GM23338 (cell line): Measurements from ENCODE around the gene RPS19.

Source experiments
- EZH2 ChIP-seq: fragments of 200-600 bp; sonication (generic); IDR thresholded peaks from one replicate; pipeline ENCODE4 v1.8.0; 2017; ENCODE audit warnings: antibody characterized with exemption, mild to moderate bottlenecking, low read depth; ENCODE audit not compliant: unreplicated experiment
- EZH2phosphoT487 ChIP-seq: fragments of 200-600 bp; sonication (generic); IDR thresholded peaks from one replicate; pipeline ENCODE4 v1.8.1; 2018; ENCODE audit warnings: antibody characterized with exemption; ENCODE audit not compliant: unreplicated experiment
- JUNB ChIP-seq: IDR thresholded peaks from one replicate; pipeline ENCODE4 v1.6.1; 2016; ENCODE audit warnings: antibody characterized with exemption; ENCODE audit not compliant: unreplicated experiment
- POLR2AphosphoS5 ChIP-seq: IDR thresholded peaks from 2 replicates; pipeline ENCODE4 v1.6.1; 2016; ENCODE audit warnings: antibody characterized with exemption, low read depth
- STAT1 ChIP-seq: IDR thresholded peaks from one replicate; pipeline ENCODE4 v1.6.1; 2016; ENCODE audit warnings: antibody characterized with exemption; ENCODE audit not compliant: unreplicated experiment
- TF ChIP-seq, protein P1 (sequence below), 2 experiments: fragments of 200-600 bp in 1 of 2; sonication (generic) in 1 of 2; conservative IDR thresholded peaks; 2 replicates each; pipeline versions ENCODE4 v1.5.1 to v1.6.1; 2016 to 2017; ENCODE audit warnings: antibody characterized with exemption in 2 of 2, low read depth in 2 of 2, mild to moderate bottlenecking in 2 of 2, moderate library complexity in 1 of 2
- TF ChIP-seq, protein P2 (sequence below): IDR thresholded peaks from one replicate; pipeline ENCODE4 v1.6.1; 2018; ENCODE audit warnings: antibody characterized with exemption; ENCODE audit not compliant: unreplicated experiment

DNA sequence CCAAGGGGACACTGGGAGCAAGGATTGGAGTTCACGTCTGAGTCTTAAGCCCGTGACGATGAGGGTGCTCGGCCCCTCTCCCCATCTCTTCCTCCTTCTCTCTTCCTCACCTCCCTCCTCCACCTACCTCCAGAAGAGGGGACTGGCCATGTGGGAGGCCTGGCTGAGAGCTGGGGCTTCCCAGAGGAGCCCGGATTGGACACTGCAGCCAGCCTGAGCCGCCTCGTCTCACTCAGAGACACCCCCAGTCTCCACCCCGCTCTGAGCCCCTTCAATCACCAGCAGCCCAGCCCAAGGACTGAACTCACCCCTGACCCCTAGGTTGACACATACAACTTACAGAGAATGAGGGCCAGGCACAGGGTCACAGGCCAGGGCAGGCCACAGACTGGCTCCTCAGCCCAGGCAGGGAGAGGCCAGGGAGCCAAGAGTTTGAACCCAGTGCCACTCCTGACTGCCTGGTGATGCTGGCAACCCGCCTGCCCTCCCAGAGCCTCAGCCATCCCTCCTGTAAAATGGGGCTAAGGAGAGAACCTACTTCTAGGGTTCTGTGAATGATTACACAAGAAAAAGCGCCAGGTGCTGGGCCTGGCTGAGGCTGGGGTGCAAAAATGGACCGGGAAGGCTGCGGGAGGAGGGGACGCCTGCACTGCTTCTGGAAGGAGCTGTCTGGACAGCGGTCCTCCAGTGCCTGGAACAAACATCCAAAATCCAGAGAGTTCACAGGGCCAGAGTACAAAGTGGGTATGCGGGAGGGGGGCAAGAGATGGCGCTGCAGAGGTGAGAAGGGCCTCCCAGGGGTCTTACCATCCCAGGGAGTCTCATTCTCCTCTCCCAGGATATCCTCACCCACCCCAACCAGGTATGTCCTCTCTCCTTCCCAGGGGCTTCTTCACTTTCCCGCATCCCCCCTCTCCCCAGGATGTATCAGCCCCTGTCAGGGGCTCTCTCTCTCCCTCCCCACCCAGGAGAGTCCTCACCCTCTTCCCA lies 18.2 kb downstream of the RPS19 start:
- TF ChIP-seq, protein P1, sequence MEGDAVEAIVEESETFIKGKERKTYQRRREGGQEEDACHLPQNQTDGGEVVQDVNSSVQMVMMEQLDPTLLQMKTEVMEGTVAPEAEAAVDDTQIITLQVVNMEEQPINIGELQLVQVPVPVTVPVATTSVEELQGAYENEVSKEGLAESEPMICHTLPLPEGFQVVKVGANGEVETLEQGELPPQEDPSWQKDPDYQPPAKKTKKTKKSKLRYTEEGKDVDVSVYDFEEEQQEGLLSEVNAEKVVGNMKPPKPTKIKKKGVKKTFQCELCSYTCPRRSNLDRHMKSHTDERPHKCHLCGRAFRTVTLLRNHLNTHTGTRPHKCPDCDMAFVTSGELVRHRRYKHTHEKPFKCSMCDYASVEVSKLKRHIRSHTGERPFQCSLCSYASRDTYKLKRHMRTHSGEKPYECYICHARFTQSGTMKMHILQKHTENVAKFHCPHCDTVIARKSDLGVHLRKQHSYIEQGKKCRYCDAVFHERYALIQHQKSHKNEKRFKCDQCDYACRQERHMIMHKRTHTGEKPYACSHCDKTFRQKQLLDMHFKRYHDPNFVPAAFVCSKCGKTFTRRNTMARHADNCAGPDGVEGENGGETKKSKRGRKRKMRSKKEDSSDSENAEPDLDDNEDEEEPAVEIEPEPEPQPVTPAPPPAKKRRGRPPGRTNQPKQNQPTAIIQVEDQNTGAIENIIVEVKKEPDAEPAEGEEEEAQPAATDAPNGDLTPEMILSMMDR (conservative IDR thresholded peaks at IDR 0.05; ENCODE audit: low read depth in 2 of 2) = peak in 1 of 2 experiments; percentile 36; a peak in 2 of 4 replicates
- TF ChIP-seq POLR2AphosphoS5 = no peak
- TF ChIP-seq EZH2phosphoT487 = no peak
- TF ChIP-seq, protein P2, sequence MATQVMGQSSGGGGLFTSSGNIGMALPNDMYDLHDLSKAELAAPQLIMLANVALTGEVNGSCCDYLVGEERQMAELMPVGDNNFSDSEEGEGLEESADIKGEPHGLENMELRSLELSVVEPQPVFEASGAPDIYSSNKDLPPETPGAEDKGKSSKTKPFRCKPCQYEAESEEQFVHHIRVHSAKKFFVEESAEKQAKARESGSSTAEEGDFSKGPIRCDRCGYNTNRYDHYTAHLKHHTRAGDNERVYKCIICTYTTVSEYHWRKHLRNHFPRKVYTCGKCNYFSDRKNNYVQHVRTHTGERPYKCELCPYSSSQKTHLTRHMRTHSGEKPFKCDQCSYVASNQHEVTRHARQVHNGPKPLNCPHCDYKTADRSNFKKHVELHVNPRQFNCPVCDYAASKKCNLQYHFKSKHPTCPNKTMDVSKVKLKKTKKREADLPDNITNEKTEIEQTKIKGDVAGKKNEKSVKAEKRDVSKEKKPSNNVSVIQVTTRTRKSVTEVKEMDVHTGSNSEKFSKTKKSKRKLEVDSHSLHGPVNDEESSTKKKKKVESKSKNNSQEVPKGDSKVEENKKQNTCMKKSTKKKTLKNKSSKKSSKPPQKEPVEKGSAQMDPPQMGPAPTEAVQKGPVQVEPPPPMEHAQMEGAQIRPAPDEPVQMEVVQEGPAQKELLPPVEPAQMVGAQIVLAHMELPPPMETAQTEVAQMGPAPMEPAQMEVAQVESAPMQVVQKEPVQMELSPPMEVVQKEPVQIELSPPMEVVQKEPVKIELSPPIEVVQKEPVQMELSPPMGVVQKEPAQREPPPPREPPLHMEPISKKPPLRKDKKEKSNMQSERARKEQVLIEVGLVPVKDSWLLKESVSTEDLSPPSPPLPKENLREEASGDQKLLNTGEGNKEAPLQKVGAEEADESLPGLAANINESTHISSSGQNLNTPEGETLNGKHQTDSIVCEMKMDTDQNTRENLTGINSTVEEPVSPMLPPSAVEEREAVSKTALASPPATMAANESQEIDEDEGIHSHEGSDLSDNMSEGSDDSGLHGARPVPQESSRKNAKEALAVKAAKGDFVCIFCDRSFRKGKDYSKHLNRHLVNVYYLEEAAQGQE = no peak
- TF ChIP-seq JUNB = no peak
- no peak for TF ChIP-seq STAT1
- no peak for TF ChIP-seq EZH2
